SKM-1 (cell line): Measurements from ENCODE around the gene ATL2.
A peak's percentile ranks its signal among the peaks of the same experiment; 100 is the strongest.
"Not testable (repeated sequence)": the region's sequence is repeated elsewhere in the genome, so short reads cannot be mapped to it uniquely, and the experiment has no call there.

Source experiments
- DNase-seq: peaks from one replicate; lab custom pipeline; 2025; ENCODE audit not compliant: unreplicated experiment; lab: John Stamatoyannopoulos, UW

ATL2 gene

GRCh38 chr2:38277245-38278116 lies 99.6 kb downstream of the ATL2 start:
- no peak for DNase-seq

- peak; percentile 55 for DNase-seq
Observed at GRCh38 chr2:38274286-38275276, 102.5 kb downstream of the ATL2 start.

- DNase-seq = no peak
Observed at GRCh38 chr2:38271697-38272096, 105.4 kb downstream of the ATL2 start.

- no peak for DNase-seq
Observed at GRCh38 chr2:38269421-38269820, 107.7 kb downstream of the ATL2 start.

GRCh38 chr2:38268691-38269327 lies 108.3 kb downstream of the ATL2 start:
- no peak for DNase-seq

GRCh38 chr2:38268001-38268400 lies 109.1 kb downstream of the ATL2 start:
- no peak for DNase-seq

- no peak for DNase-seq
Observed at GRCh38 chr2:38267270-38267925, 109.7 kb downstream of the ATL2 start.

GRCh38 chr2:38266382-38267061 lies 110.6 kb downstream of the ATL2 start:
- peak; percentile 49 for DNase-seq

- no peak for DNase-seq
Observed at GRCh38 chr2:38265461-38265860, 111.6 kb downstream of the ATL2 start.

GRCh38 chr2:38264396-38265221 lies 112.5 kb downstream of the ATL2 start:
- DNase-seq = peak; percentile 92

- no peak for DNase-seq
Observed at GRCh38 chr2:38263293-38263692, 113.8 kb downstream of the ATL2 start.

- no peak for DNase-seq
Observed at GRCh38 chr2:38262069-38262871, 114.8 kb downstream of the ATL2 start.

GRCh38 chr2:38261569-38262068 lies 115.5 kb downstream of the ATL2 start:
- DNase-seq = no peak

GRCh38 chr2:38260972-38261371 lies 116.1 kb downstream of the ATL2 start:
- DNase-seq = no peak

GRCh38 chr2:38260469-38260868 lies 116.6 kb downstream of the ATL2 start:
- DNase-seq = no peak

GRCh38 chr2:38259311-38259710 lies 117.8 kb downstream of the ATL2 start:
- DNase-seq = no peak

- DNase-seq = not testable (repeated sequence)
Observed at GRCh38 chr2:38257680-38258079, 119.4 kb downstream of the ATL2 start.

- no peak for DNase-seq
Observed at GRCh38 chr2:38256610-38257009, 120.5 kb downstream of the ATL2 start.
